ENCODE measurements around the gene NTM.

Gene NTM

GRCh38 chr11:131904756-131905155 is 534.3 kb downstream of the NTM start:
- Histone ChIP-seq H3K4me3 (ENCODE audit: low read depth, low read length) (no peak overlapping the region), H3K27me3 (ENCODE audit: insufficient read depth, low read depth, severe bottlenecking) (peaks cover 11% of the 10 kb centered on the region), H3K9me3 (ENCODE audit: severe bottlenecking) (no peaks in the 10 kb centered on the region), H3K27ac (no peak overlapping the region), H3K36me3 (no peaks in the 10 kb centered on the region)
- no peak for TF ChIP-seq CTCF (IDR thresholded peaks at IDR 0.05; ENCODE audit: low read depth, low read length)
- DNase-seq = no peak

GRCh38 chr11:131906963-131907362 is 536.5 kb downstream of the NTM start:
- H3K27ac ChIP-seq = no peak overlapping the region
- no peaks in the 10 kb centered on the region for H3K36me3 ChIP-seq
- no peak for DNase-seq
- no peak overlapping the region for H3K4me3 ChIP-seq (ENCODE audit: low read depth, low read length)
- H3K27me3 ChIP-seq (ENCODE audit: insufficient read depth, low read depth, severe bottlenecking) = peaks cover 21% of the 10 kb centered on the region
- no peaks in the 10 kb centered on the region for H3K9me3 ChIP-seq (ENCODE audit: severe bottlenecking)
- TF ChIP-seq CTCF (IDR thresholded peaks at IDR 0.05; ENCODE audit: low read depth, low read length) = no peak

- no peak for DNase-seq
- Histone ChIP-seq H3K9me3 (ENCODE audit: severe bottlenecking) (no peaks in the 10 kb centered on the region), H3K36me3 (no peaks in the 10 kb centered on the region), H3K4me3 (ENCODE audit: low read depth, low read length) (no peak overlapping the region), H3K27ac (no peak overlapping the region), H3K27me3 (ENCODE audit: insufficient read depth, low read depth, severe bottlenecking) (peaks cover 21% of the 10 kb centered on the region)
- TF ChIP-seq CTCF (IDR thresholded peaks at IDR 0.05; ENCODE audit: low read depth, low read length) = no peak
These were observed 537.0 kb downstream of the NTM start for GRCh38 chr11:131907371-131907770.

GRCh38 chr11:131908316-131908715 is 537.9 kb downstream of the NTM start:
- Histone ChIP-seq H3K27me3 (ENCODE audit: insufficient read depth, low read depth, severe bottlenecking) (peaks cover 21% of the 10 kb centered on the region), H3K4me3 (ENCODE audit: low read depth, low read length) (no peak overlapping the region), H3K36me3 (no peaks in the 10 kb centered on the region), H3K27ac (no peak overlapping the region), H3K9me3 (ENCODE audit: severe bottlenecking) (no peaks in the 10 kb centered on the region)
- DNase-seq = no peak
- no peak for TF ChIP-seq CTCF (IDR thresholded peaks at IDR 0.05; ENCODE audit: low read depth, low read length)

- no peak for TF ChIP-seq CTCF (IDR thresholded peaks at IDR 0.05; ENCODE audit: low read depth, low read length)
- no peaks in the 10 kb centered on the region for H3K36me3 ChIP-seq
- DNase-seq = no peak
- H3K4me3 ChIP-seq (ENCODE audit: low read depth, low read length) = no peak overlapping the region
- no peak overlapping the region for H3K27ac ChIP-seq
- no peaks in the 10 kb centered on the region for H3K9me3 ChIP-seq (ENCODE audit: severe bottlenecking)
- peaks cover 21% of the 10 kb centered on the region for H3K27me3 ChIP-seq (ENCODE audit: insufficient read depth, low read depth, severe bottlenecking)
These were observed 539.2 kb downstream of the NTM start for GRCh38 chr11:131909426-131910177.

GRCh38 chr11:131910178-131910522 is 539.7 kb downstream of the NTM start:
- no peak for DNase-seq
- Histone ChIP-seq H3K4me3 (ENCODE audit: low read depth, low read length) (no peak overlapping the region), H3K27ac (no peak overlapping the region)

More at GRCh38 chr11:131910178-131910522, 539.7 kb downstream of the NTM start:
- Histone ChIP-seq H3K36me3 (no peaks in the 10 kb centered on the region), H3K9me3 (ENCODE audit: severe bottlenecking) (no peaks in the 10 kb centered on the region), H3K27me3 (ENCODE audit: insufficient read depth, low read depth, severe bottlenecking) (peaks cover 21% of the 10 kb centered on the region)
- no peak for TF ChIP-seq CTCF (IDR thresholded peaks at IDR 0.05; ENCODE audit: low read depth, low read length)

All from WERI-Rb-1 (cell line).